C4-2B (cell line): Measurements from ENCODE around the gene ABHD14A.

Source experiments
- H3K27ac ChIP-seq: fragments of 450-650 bp; 2 replicates; pipeline ENCODE4 v1.5.1; 2017
- ZFX ChIP-seq: fragments of 450-650 bp; IDR thresholded peaks from 2 replicates; pipeline ENCODE4 v1.6.1; 2017
- TF ChIP-seq, protein P1 (sequence below): fragments of 450-650 bp; conservative IDR thresholded peaks from 2 replicates; pipeline ENCODE4 v1.5.1; 2017; ENCODE audit warnings: mild to moderate bottlenecking

ABHD14A gene

DNA sequence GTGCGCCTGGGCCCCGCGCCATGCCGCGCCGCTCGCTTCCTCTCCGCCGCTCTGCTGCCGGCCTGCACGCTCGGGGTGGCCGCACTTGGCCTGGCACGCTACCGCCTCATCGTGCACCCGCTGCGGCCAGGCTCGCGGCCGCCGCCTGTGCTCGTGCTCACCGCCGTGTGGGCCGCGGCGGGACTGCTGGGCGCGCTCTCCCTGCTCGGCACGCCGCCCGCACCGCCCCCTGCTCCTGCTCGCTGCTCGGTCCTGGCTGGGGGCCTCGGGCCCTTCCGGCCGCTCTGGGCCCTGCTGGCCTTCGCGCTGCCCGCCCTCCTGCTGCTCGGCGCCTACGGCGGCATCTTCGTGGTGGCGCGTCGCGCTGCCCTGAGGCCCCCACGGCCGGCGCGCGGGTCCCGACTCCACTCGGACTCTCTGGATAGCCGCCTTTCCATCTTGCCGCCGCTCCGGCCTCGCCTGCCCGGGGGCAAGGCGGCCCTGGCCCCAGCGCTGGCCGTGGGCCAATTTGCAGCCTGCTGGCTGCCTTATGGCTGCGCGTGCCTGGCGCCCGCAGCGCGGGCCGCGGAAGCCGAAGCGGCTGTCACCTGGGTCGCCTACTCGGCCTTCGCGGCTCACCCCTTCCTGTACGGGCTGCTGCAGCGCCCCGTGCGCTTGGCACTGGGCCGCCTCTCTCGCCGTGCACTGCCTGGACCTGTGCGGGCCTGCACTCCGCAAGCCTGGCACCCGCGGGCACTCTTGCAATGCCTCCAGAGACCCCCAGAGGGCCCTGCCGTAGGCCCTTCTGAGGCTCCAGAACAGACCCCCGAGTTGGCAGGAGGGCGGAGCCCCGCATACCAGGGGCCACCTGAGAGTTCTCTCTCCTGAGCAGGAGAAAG lies 18.7 kb upstream of the ABHD14A start:
- TF ChIP-seq, protein P1, sequence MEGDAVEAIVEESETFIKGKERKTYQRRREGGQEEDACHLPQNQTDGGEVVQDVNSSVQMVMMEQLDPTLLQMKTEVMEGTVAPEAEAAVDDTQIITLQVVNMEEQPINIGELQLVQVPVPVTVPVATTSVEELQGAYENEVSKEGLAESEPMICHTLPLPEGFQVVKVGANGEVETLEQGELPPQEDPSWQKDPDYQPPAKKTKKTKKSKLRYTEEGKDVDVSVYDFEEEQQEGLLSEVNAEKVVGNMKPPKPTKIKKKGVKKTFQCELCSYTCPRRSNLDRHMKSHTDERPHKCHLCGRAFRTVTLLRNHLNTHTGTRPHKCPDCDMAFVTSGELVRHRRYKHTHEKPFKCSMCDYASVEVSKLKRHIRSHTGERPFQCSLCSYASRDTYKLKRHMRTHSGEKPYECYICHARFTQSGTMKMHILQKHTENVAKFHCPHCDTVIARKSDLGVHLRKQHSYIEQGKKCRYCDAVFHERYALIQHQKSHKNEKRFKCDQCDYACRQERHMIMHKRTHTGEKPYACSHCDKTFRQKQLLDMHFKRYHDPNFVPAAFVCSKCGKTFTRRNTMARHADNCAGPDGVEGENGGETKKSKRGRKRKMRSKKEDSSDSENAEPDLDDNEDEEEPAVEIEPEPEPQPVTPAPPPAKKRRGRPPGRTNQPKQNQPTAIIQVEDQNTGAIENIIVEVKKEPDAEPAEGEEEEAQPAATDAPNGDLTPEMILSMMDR: no peak
- TF ChIP-seq ZFX: no peak
- no peak overlapping the region for H3K27ac ChIP-seq

DNA sequence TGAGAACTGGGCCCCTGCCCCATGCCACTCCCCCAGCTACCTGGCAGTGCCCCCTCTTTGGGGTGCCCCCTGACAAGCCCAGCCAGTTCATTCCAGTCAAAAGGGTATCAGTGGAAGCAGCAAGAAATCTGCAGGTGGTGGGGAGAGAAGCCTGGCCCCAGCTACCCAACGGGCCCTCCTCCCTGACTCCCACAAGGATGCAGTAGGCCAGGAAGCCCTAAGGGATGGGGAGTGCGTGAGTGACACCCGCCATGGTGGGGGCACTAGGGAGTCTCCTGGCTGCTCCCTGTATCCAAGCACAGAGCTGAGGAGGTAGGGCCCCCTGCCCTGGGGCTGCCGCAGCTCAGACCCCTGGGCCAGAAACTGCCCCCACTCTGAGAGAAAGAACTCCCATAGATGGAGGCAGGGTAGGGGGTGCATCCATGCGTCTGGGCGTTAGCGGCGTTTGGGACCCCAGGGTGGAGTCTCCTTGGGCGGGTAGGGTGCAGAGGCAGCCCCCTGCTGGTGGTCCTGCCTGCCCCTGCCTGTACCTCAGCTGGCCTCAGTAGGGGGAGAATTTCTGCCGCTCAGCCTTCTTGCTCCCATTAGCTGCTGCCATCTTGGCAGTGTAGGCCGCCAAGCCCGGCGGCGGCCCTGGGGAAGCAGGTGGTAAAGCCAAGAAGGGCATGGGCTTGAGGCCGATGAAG lies 17.2 kb upstream of the ABHD14A start:
- TF ChIP-seq ZFX: no peak
- TF ChIP-seq, protein P1: no peak
- H3K27ac ChIP-seq: no peak overlapping the region

DNA sequence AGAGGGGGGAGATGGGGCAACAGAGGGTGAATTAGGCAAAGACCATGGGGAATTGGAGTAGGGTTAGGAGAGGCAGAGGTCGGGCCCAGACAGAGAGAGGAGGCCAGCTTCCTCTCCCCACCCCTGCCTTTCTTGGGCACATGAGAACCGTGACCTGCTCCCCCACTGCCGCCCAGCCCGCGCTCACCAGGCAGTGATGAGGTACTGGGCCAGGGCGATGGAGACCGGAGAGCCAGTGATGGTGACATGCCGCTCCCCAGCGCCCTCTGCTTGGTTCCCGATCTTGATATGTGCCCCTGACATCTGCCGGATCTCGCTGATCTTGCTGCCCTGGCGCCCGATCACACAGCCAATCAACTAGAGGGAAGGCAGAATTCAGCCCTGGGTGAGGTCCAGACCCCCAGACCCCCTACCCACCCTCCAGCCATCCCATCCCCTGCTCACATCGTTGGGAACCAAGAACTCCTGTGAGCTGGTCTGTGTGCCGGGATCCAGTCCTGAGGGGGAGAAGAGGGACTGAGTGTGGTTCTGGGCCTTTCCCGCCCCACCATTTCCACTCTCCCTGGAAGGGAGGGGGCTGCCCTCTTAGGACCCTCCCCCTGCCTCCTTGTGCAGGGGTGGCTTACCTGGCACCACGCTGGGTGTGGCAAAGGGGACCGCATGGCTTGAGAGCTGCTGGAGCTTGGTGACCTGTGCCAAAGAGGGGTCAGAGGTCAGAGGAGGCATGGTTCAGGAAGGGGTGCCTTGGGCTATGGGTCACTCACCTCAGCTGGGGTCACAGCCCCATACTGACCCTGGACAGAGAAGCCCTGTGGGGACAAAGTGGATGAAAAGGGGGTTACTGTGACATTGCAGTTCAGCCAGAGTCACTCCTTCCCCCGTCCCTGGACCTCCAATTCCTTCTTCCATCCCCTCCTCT lies 16.0 kb upstream of the ABHD14A start:
- TF ChIP-seq, protein P1: no peak
- no peak for TF ChIP-seq ZFX
- H3K27ac ChIP-seq: no peak overlapping the region

DNA sequence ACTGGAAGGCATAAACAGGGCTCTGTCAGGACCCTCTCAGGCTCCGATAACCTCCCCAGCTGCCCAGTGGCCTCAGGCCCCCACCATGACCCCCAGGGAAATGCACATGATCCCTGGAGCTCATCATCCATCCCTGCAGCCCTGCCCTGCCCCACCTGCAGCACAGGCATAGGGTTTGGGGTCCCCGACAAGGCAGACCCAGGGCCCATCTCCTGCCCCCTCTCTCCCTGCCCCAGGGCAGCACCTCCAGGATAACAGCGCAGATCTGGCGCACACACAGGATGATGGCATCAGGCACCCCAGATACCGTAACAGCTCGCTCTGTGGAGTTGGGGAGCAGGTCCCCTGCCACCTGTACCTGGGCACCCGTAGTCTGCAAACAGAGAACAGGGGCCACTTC lies 15.2 kb upstream of the ABHD14A start:
- no peak for TF ChIP-seq ZFX
- TF ChIP-seq, protein P1: no peak
- no peak overlapping the region for H3K27ac ChIP-seq

DNA sequence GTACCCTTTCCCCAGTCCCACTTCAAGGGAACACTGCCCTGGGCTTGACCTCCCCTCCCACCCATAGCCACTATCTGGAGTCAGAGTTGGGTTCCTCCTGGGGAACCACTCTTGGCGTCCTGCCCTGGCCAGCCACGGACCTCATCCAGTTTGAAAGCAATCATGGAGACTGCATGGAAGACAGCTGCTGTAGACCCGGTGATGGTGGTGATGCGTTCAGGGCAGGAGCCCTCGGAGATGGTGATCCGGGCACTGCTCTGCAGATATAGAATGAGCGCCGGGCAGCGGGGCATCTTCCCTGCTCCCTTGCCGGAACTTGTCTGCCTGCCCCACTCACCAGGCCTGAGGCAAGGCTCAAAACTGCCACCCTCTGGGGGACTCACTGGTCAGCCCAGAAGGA lies 14.5 kb upstream of the ABHD14A start:
- H3K27ac ChIP-seq: no peak overlapping the region
- TF ChIP-seq, protein P1: no peak
- no peak for TF ChIP-seq ZFX

DNA sequence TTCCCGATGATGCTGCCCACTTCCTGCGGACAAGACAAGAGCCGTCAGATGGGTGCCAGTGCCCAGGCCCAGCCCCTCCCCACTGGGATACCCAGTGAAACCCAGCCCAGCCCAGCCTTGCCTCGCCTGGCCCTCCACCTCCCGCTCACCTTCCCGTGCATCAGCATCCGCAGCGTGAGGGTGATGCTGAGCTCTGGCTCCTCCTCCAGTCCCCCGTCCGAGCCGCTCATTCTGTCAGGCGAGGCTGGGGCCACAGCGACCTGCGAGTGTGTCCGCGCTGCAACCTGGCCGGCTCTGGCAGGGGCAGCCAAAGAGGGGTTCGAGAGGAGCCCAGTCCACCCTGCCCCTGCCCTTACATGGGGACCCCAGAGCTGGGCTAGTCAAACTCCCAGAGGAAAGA lies 13.9 kb upstream of the ABHD14A start:
- no peak for TF ChIP-seq ZFX
- TF ChIP-seq, protein P1: no peak

More for the DNA sequence above, 13.9 kb upstream of the ABHD14A start:
- no peak overlapping the region for H3K27ac ChIP-seq
